ENCODE data around the gene PIGX. TPM values are rescaled to one million over a fixed set of nuclear protein-coding genes. Genes with fewer than 3 reads are reported as not detected.
A peak's percentile ranks its signal among the peaks of the same experiment; 100 is the strongest.

PIGX gene
- 10 to 100 TPM; 18.4 to 28.5 (median 23.2) TPM for total RNA-seq

DNA sequence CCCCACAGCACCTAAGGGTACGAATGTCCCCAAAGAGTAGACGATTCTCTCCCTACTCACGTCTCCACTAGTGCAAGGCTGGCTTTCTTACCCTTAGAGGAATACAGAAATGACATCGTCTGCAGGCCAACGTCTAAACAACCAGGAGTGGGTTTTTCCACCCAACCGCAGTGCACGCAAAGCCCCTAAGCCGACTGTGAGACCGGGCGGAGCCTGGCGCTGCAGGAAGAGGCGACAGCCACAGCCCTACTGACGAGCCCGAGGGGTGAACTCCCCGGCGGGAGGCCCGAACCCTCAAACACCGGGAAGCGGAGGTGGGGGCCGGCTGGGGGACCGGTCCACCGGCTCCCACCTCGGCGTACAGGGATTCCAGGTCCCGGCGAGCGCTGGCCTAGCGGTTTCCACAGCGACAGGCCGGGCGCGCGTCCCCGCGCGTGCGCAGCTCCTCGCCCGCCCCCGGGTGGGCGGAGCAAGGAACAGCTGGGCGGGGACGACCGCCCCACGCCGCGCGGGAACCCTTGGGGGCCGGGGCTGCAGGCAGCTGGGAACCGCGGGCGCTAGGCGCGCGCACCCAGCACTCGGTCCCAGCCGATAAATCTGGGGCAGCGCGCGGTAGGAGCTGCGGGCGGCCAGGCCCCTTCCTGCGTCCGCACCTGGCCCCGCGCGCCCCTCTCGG lies at the start of gene PIGX, which contains the start of gene CEP19:
TSS of gene PIGX (plus strand) at position 540 of the 676 bp plus-strand sequence.
TSS of gene CEP19 (minus strand) at position 413 of the 676 bp plus-strand sequence. CDS start 3,593 bp downstream, outside the sequence.
- H3K4me3 ChIP-seq (ENCODE audit: low read depth, poor library complexity, severe bottlenecking): peak within 1 kb of the TSS; percentile 81
- intact Hi-C loops (cut with DNase I; ENCODE audit: low total_unique reads): no loop called here
- TF ChIP-seq POLR2A (IDR thresholded peaks at IDR 0.05): no peak
- TF ChIP-seq, protein P1, sequence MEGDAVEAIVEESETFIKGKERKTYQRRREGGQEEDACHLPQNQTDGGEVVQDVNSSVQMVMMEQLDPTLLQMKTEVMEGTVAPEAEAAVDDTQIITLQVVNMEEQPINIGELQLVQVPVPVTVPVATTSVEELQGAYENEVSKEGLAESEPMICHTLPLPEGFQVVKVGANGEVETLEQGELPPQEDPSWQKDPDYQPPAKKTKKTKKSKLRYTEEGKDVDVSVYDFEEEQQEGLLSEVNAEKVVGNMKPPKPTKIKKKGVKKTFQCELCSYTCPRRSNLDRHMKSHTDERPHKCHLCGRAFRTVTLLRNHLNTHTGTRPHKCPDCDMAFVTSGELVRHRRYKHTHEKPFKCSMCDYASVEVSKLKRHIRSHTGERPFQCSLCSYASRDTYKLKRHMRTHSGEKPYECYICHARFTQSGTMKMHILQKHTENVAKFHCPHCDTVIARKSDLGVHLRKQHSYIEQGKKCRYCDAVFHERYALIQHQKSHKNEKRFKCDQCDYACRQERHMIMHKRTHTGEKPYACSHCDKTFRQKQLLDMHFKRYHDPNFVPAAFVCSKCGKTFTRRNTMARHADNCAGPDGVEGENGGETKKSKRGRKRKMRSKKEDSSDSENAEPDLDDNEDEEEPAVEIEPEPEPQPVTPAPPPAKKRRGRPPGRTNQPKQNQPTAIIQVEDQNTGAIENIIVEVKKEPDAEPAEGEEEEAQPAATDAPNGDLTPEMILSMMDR (IDR thresholded peaks at IDR 0.05): no peak
- peak; percentile 58 to 94 for DNase-seq (ENCODE audit: low spot score in 2 of 2)
- WGBS, 2 donors: 0% methylated on average over 6 to 20 of the region's 68 CpGs

DNA sequence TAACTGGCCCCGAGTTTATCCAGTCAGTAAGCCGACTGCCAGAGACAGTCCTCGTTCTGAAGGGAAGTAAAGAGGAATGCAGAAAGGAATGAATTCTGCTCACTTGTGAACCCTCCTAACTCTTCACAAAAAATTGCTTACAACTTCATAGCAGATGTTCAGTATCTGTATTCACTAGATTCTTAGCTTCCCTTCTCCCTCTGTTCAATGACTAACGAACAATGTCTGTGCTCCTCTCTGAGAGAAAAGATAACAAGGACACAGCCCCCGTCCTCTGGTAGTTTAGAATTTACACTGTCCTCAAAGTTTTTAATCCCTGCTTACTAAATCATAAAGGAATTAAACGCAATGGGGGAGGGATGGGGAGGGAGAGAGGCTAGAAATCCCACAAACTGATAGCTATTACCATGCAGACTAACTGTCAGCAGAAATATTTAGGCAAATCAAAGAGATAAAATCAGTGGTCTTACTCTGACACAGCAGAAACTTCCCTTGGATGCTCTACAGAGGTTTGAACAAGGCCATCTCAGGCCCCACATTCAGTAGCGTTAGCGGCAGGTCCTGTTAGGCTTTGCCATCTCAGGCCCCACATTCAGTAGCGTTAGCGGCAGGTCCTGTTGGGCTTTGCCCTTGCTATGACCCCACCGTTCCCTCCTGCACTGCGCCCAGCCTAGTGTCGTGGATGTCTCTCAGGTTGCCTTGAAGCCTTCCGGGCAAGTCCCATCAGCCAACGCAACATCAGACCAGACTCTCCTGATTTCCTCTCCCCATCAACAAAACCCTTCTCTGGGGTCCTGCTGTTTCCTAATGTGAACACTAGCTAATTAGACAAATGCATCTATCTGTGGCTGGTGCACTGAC lies 49.2 kb upstream of the PIGX start:
- TF ChIP-seq, protein P1 (IDR thresholded peaks at IDR 0.05): no peak
- TF ChIP-seq POLR2A (IDR thresholded peaks at IDR 0.05): no peak
- 70 to 71% methylated on average over 15 of the region's 15 CpGs for WGBS, 2 donors
- intact Hi-C loops (cut with DNase I; ENCODE audit: low total_unique reads): no loop called here
- H3K4me3 ChIP-seq (ENCODE audit: low read depth, poor library complexity, severe bottlenecking): no peak overlapping the region
- DNase-seq (ENCODE audit: low spot score in 2 of 2): no peak

DNA sequence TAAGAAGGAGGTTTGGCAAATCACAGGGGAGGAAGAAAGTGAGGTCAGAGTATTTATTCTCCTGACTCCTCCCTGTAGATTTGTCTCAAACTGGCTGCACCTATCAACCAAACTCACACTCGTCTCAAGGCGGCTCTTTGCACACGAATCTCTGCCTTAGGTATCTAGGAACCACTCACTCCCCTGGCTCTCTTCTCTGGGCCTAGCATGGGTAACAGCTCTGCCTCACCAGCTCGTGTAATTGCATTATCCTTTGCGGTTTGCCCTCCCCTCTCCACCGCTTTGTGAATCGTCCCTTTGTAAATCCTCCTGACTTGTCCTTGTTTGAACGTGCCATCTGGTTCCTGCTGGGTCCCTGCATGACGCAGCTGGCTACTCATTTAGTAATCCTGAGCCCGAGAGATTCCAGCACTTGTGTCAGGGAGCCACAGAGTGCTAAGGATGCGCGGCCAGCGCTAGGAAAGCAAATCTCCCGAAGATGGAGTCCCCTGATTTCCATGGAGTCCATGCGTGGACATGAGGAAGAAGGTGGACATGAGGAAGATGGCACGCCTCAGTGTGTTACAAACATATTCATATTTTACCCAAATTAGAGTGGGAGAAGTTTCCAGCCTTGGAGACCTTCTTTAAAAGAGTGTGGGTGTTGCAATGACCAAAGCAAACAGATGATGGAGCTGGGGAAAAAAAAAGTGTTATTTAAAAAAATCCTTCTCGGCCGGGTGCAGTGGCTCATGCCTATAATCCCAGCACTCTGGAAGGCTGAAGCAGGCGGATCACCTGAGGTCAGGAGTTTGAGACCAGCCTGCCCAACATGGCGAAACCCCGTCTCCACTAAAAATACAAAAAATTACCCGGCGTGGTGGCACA lies 45.9 kb upstream of the PIGX start:
- intact Hi-C loops (cut with DNase I; ENCODE audit: low total_unique reads): no loop called here
- no peak for TF ChIP-seq POLR2A (IDR thresholded peaks at IDR 0.05)
- TF ChIP-seq, protein P1 (IDR thresholded peaks at IDR 0.05): no peak
- 45 to 46% methylated on average over 23 of the region's 23 CpGs for WGBS, 2 donors
- DNase-seq (ENCODE audit: low spot score in 2 of 2): no peak
- H3K4me3 ChIP-seq (ENCODE audit: low read depth, poor library complexity, severe bottlenecking): no peak overlapping the region

DNA sequence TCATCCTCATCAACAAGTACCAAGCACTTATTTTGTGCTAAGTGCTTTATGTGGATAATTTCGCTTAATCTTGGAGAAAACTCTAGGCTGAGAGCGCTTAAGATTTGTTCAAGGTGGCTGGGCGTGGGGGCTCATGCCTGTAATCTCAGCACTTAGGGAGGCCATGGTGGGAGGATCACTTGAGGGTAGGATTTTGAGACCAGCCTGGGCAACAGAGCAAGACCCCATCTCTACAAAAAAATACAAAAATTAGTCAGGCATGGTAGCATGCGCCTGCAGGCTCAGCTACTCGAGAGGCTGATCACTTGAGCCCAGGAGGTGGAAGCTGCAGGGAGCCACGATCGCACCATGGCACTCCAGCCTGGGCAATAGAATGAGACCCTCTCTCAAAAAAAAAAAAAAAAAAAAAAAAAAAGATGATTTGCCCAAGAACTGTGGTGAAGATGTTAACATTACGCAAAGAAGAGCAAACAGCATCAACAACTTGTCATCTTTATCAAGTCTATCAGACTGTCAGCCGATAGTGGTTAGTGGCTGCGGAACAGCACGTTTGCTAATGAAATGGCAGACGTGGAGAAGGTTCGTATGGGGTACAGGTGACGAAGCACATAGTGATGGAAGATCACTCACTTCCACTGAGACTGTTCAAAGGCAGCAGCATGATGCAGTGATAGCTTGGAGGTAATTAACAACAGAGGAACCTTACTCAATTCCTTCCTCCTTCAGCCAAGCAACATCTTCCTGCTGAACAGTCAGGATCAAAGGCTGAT lies 44.9 kb upstream of the PIGX start:
- H3K4me3 ChIP-seq (ENCODE audit: low read depth, poor library complexity, severe bottlenecking): no peak overlapping the region
- TF ChIP-seq, protein P1 (IDR thresholded peaks at IDR 0.05): no peak
- TF ChIP-seq POLR2A (IDR thresholded peaks at IDR 0.05): no peak
- intact Hi-C loops (cut with DNase I; ENCODE audit: low total_unique reads): no loop called here
- no peak for DNase-seq (ENCODE audit: low spot score in 2 of 2)
- 84 to 87% methylated on average over 14 of the region's 14 CpGs for WGBS, 2 donors

DNA sequence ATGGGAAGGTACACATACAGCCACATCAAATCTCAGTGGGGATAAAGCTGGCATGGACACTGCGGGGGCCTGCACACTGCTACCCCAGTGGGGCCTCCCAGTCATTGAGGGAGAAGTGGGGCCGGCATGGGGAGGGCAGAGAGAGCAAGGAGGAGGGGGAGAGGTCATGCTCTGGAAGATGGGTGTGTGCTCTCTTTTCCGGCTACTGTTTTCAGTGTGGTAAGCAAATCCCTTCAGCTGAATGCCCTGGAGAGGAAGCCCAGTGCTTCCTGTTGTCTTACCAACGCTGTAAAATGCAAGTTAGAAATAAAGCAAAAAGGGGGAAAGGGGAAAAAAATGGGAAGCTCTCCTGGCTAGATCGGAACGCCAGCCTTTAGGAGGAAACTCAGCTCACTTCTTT lies 41.8 kb upstream of the PIGX start:
- intact Hi-C loops (cut with DNase I; ENCODE audit: low total_unique reads): no loop called here
- no peak for TF ChIP-seq POLR2A (IDR thresholded peaks at IDR 0.05)
- TF ChIP-seq, protein P1 (IDR thresholded peaks at IDR 0.05): no peak
- WGBS, 2 donors: 47 to 48% methylated on average over 6 of the region's 6 CpGs

More for the DNA sequence above, 41.8 kb upstream of the PIGX start:
- H3K4me3 ChIP-seq (ENCODE audit: low read depth, poor library complexity, severe bottlenecking): no peak overlapping the region
- DNase-seq (ENCODE audit: low spot score in 2 of 2): no peak
